Measurements from ENCODE around the gene ATN1.
A peak's percentile ranks its signal among the peaks of the same experiment; 100 is the strongest.

Gene ATN1

GRCh38 chr12:6959805-6960592 is 32.2 kb downstream of the ATN1 start:
- no peak for DNase-seq

GRCh38 chr12:6960593-6961277 is 33.0 kb downstream of the ATN1 start:
- DNase-seq, result peak; percentile 40

- DNase-seq, result peak; percentile 55
These were observed 33.5 kb downstream of the ATN1 start for GRCh38 chr12:6961278-6961694.

GRCh38 chr12:6961695-6962284 is 34.0 kb downstream of the ATN1 start:
- DNase-seq, result peak; percentile 76

DNA sequence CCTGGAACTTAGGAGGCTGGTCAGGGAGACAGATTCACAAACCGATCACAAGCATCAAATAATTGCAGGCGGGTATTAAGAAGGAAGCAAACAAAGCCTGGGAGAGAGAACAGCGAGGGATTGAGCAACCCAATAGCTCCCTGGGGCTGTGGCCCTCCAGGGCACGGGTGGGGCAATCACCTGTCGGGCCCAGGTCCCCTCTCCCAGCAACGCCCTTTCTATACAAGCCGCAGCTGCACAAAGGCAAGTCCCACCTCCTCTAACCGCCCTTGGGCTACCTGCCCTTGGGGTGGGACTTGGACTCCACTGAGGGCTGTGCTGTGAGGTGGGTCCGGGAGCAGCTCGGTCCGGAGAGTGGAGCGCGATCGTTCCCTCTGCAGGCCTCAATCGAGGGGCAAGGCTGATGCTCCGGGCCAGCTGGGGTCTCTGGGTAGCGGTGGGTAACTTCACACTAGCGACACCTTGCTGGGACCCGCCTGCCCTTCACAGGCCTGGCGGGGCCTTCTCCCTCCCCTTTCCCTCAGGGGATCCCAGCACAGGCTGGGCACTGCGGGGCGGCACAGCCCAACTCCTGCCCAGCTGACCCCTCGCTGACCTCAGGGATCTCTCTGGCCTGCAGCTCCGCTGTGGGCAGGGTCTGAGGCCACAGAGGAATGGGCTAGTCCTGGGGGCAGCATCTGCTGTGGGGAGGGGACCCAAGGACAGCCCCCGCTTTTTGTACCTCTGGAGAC is 34.7 kb downstream of the ATN1 start:
- no peak for DNase-seq

DNA sequence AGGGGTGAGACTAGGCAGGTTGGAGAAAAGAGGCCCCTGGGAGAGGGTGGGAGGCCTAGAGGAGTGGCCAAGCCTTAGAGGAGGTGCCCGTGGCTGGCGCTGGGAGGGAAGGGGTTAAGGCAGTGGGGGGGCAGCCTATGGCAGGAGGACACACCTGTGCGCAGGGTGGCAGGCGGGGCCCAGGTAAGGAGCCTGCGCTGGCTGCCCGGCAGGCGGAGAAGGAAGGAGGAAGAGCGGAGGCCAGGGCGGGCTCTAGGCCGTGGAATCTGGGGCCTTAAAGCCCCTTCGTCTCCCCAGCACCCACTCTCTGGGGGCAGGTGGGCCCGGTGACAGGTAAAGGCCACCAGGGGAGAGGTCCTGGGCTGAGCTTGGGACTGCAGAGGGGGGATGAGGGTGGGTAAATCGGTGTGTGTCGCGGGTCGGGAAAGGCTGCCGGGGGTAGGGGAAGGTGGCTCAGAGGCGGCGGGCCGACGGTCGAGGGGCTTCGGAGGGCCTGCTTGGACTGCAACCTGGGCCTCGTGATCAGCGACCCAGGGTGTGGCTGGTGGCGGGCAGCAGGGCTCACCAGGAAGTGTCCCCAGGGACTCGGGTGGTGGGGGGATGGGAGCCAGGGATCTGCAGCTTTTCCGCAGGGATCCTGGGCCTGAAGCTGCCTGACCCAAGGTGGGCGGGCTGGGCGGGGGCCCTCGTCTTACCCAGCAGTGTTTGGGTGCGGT is 35.4 kb downstream of the ATN1 start:
- DNase-seq, result no peak

DNA sequence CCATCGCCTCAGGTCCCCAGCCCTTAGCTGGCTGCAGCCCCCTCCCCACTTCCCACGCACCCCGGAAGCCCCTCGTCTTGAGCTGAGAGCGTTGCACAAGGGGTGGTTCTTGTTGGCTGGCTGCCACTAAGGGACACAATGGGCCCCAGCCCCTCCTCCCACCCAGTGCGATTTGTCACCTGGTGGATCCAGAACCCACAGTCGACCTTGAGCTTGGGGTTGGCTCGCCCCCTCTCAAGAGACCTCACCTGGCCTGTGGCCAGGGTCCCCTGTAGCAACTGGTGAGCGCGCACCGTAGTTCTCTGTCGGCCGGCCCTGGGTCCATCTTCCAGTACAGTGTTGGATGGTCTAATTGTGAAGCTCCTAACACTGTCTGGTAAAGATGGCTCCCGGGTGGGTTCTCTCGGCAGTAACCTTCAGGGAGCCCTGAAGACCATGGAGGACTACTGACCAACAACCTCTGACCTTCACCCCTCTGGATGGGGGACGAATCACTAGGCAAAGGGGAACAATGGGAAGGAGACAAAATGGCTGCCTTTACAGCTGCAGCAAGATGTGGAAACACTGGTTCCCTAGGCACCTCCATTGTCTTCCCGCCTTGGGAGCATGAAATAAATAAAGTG is 36.1 kb downstream of the ATN1 start:
- DNase-seq, result no peak

GRCh38 chr12:6964605-6965025 is 36.9 kb downstream of the ATN1 start:
- no peak for DNase-seq

DNA sequence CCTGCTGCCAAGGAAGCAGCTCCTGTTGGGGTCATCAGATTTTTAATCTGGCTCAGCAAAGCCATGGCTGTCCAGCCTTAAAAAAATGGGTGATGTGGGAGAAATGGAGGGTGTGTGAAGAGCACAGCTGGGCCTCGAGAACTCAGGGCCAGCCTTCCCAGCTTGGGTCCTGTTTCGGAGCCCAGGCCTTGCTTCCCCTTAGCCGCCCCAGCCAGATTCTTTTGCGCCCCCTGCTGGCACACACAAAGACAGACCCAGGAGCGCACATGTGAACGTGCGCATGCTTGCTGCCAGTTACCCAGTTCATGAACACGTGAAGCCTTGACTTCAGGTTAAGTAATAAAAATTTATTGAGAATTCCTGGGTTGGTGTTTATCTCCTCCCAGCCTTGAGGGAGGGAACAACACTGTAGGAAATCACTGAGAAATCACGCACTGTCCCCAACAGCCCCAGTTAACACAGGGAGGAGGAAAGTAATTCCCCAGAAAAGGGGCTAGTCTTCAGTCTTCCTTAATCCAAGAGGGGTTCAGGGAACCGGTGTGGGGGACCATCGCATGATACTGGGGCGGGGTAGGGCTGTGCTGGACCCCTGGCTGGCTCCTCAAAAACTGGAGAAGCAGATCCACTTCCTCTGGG is 37.4 kb downstream of the ATN1 start:
- DNase-seq, result peak; percentile 78

DNA sequence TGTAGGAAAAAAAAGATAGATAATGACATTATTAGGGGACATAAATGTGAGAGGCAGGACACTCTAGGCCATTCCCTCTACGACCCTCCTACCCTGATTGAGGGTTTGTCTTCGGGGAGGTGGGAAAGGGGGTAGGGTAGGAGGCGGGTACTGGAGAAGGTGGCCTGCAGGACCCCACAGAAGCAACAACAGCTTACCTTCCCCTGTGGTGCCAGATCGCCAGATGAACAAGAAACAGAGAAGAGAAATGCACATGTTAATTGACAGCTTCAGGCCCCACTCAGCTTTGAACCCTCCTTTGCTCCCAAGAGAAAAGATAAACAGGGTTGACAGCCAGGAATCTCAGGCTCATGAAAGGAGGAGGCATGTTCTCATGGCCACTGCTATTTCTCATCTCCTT is 38.0 kb downstream of the ATN1 start:
- no peak for DNase-seq

- no peak for DNase-seq
These were observed 38.6 kb downstream of the ATN1 start for GRCh38 chr12:6966351-6966750.

GRCh38 chr12:6967651-6968100 is 39.9 kb downstream of the ATN1 start:
- no peak for DNase-seq

GRCh38 chr12:6968426-6968825 is 40.7 kb downstream of the ATN1 start:
- DNase-seq, result no peak

- no peak for DNase-seq
These were observed 42.4 kb downstream of the ATN1 start for GRCh38 chr12:6970096-6970527.

DNA sequence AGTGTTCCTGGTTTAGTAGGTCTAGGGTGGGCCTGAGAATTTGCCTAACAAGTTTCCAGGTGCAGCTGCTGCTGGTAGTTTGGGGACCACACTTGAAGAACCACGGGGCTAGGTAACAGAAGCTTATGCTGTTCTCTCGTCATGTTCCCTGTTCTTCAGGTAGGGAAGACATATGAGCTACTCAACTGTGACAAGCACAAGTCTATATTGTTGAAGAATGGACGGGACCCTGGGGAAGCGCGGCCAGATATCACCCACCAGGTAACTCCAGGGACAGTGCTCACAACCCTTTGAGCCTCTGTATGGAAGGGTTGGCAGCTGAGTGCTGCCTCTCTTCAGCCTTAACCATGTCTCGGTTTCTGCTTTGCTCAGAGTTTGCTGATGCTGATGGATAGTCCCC is 46.4 kb downstream of the ATN1 start:
- DNase-seq, result no peak

DNA sequence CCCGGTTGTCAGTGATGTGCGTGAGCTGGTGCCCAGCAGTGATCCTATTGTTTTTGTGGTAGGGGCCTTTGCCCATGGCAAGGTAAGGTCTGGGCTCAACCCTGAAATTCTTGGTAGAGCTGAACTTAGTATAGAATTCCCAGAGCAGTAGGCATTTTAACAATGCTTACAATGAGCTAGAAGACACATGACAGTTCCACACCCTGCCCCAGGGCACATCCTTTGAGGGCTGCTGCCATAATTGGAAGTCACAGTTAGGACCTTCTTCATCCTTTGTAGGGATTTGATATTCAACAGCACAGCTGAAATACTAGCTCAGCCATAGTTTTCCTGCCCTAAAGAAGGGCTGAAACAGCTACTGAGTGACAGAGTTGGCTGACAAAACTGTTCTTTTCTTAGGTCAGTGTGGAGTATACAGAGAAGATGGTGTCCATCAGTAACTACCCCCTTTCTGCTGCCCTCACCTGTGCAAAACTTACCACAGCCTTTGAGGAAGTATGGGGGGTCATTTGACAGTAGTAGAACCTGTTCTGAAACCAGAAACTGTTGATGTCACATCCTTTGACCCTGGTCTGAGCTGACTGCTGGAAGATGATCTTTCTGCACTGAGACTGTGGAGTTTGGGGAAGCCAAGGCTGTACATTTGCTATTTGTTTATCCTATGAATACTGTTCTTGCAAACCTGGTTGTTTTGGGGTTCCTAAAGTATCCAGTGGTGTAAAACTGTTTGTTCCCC is 47.7 kb downstream of the ATN1 start:
- DNase-seq, result no peak

GRCh38 chr12:6977653-6978052 is 49.9 kb downstream of the ATN1 start:
- DNase-seq, result no peak

DNA sequence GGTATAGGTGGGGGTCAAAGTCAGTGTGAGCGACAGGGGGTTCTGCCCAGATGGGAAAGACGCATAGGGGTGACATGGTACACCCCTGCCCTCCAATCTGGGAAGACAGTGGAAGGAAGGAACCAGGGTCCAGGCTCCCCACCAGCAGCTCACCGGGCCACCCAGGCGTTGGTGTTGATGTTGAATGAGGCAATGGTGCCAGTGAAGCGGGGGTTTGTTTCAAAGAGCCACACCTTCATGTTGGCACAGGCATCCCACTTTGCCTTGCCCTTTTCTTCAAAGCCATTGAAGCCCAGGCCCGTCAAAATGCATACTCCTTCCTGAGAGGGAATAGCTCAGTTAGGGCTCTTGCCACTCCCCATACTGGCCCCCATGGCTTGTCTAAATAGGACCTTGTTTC is 50.4 kb downstream of the ATN1 start:
- DNase-seq, result no peak

GRCh38 chr12:6978611-6979011 is 50.9 kb downstream of the ATN1 start:
- DNase-seq, result no peak

DNA sequence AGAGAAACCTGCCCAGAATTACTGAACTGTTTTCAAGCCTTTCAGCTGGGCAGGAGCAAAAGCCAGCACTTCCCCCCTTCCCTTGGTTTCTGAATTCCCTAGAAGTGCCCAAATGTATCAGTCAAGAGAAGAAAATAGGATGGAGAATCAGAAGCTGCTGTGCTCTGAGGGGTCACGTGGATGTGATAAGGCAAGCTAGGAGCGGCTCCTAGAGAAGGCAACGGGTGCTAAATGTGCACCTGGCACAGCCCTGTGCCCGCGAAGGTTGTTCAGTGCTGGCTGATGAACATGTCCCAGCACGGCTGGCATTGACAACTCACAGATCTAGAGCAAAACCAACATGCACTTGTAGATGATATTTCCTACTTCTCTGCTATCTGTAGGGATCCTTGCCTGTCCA is 51.3 kb downstream of the ATN1 start:
- DNase-seq, result no peak

- no peak for DNase-seq
These were observed 51.7 kb downstream of the ATN1 start for GRCh38 chr12:6979453-6979852.
